ENCODE data around the gene ATP10B.

GRCh38 chr5:160643616-160644240, 208.3 kb downstream of the ATP10B start:
- TF ChIP-seq EZH2 (IDR thresholded peaks at IDR 0.05; ENCODE audit: insufficient read depth, poor library complexity, severe bottlenecking) (no peak), EZH2phosphoT487 (IDR thresholded peaks at IDR 0.05; ENCODE audit: insufficient read depth, low read depth) (no peak)

All from GM23248 (cell line).